ENCODE data around the gene ZMYND8.

The ZMYND8 gene

DNA sequence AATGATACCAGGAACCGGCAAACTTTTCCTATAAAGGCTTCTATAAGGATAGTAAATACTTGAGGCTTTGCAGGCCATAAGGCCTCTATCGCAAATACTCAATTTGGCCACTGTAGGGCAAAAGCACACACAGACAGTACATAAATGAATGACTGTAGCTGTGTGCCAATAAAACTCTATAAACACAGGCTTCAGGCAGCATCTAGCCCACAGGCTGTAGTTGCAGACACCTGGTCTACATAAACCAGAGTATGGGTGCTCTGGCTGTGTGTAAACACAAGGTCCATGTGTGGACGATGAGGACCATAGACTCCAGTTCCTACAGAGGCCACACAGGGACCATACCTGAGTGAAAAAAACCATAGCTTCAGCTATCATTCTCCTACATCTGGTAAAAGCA, 52.2 kb downstream of the ZMYND8 start:
- 0 out of 2 replicates have a peak, but pooled peaks cover 3% of the 10 kb centered on the region for H4K20me1 ChIP-seq (ENCODE audit: insufficient read depth, low read length)

DNA sequence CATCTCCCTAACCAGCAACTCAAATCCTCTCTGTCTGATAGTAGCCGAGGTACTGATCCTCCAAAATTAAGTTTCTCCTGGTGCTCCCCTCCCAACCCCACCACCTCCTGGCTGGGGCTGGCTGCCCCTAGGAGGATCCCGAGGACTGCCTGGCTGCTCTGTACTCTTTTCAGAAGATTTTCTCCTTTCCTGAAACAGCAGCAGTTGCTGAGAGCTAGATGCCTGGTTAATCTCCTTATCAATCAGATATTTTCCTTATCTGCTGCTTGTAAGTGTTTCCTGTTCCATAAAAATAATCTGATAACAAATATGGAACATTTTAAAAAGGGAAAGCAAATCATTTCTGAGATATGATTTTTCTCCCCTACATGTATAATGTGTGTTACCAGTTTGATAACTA, 52.8 kb downstream of the ZMYND8 start:
- H3K9me2 ChIP-seq (ENCODE audit: low read depth, low read length), result no peaks in the 10 kb centered on the region
- no peaks in the 10 kb centered on the region for H3F3A ChIP-seq (ENCODE audit: insufficient read depth, low read length)
- no peaks in the 10 kb centered on the region for H3K9me3 ChIP-seq (ENCODE audit: low read length)
- no peak overlapping the region for H3K4me2 ChIP-seq (ENCODE audit: low read length)
- no peak overlapping the region for H3K4me3 ChIP-seq (ENCODE audit: low read depth, low read length, poor library complexity, severe bottlenecking)
- no peaks in the 10 kb centered on the region for H3K27me3 ChIP-seq (ENCODE audit: insufficient read depth, low read length)
- TF ChIP-seq, protein P1, sequence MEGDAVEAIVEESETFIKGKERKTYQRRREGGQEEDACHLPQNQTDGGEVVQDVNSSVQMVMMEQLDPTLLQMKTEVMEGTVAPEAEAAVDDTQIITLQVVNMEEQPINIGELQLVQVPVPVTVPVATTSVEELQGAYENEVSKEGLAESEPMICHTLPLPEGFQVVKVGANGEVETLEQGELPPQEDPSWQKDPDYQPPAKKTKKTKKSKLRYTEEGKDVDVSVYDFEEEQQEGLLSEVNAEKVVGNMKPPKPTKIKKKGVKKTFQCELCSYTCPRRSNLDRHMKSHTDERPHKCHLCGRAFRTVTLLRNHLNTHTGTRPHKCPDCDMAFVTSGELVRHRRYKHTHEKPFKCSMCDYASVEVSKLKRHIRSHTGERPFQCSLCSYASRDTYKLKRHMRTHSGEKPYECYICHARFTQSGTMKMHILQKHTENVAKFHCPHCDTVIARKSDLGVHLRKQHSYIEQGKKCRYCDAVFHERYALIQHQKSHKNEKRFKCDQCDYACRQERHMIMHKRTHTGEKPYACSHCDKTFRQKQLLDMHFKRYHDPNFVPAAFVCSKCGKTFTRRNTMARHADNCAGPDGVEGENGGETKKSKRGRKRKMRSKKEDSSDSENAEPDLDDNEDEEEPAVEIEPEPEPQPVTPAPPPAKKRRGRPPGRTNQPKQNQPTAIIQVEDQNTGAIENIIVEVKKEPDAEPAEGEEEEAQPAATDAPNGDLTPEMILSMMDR (IDR thresholded peaks at IDR 0.05; ENCODE audit: low read length), result no peak
- no peak for TF ChIP-seq EZH2 (IDR thresholded peaks at IDR 0.05; ENCODE audit: borderline replicate concordance, low read length)
- no peaks in the 10 kb centered on the region for H3K4me1 ChIP-seq (ENCODE audit: insufficient read depth, low read length, severe bottlenecking)
- no peak overlapping the region for H3K27ac ChIP-seq (ENCODE audit: low read depth, low read length, poor library complexity, severe bottlenecking)
- H3K79me2 ChIP-seq (ENCODE audit: insufficient read depth, low read length), result peaks cover 14% of the 10 kb centered on the region
- no peak overlapping the region for H2AFZ ChIP-seq (ENCODE audit: low read length)
- H3K36me3 ChIP-seq (ENCODE audit: insufficient read depth, low read length), result peaks cover 97% of the 10 kb centered on the region
- H4K20me1 ChIP-seq (ENCODE audit: insufficient read depth, low read length), result 0 out of 2 replicates have a peak, but pooled peaks cover 3% of the 10 kb centered on the region
- no peak overlapping the region for H3K9ac ChIP-seq (ENCODE audit: low read length)

More for the DNA sequence above, 52.2 kb downstream of the ZMYND8 start:
- no peak overlapping the region for H3K4me2 ChIP-seq (ENCODE audit: low read length)
- no peaks in the 10 kb centered on the region for H3K9me3 ChIP-seq (ENCODE audit: low read length)
- H3K9ac ChIP-seq (ENCODE audit: low read length), result no peak overlapping the region
- no peaks in the 10 kb centered on the region for H3K4me1 ChIP-seq (ENCODE audit: insufficient read depth, low read length, severe bottlenecking)
- H3K36me3 ChIP-seq (ENCODE audit: insufficient read depth, low read length), result peaks cover 97% of the 10 kb centered on the region
- no peaks in the 10 kb centered on the region for H3K27me3 ChIP-seq (ENCODE audit: insufficient read depth, low read length)
- H3K9me2 ChIP-seq (ENCODE audit: low read depth, low read length), result no peaks in the 10 kb centered on the region
- TF ChIP-seq, protein P1 (IDR thresholded peaks at IDR 0.05; ENCODE audit: low read length), result no peak
- no peak for TF ChIP-seq EZH2 (IDR thresholded peaks at IDR 0.05; ENCODE audit: borderline replicate concordance, low read length)
- peaks cover 14% of the 10 kb centered on the region for H3K79me2 ChIP-seq (ENCODE audit: insufficient read depth, low read length)
- H3K4me3 ChIP-seq (ENCODE audit: low read depth, low read length, poor library complexity, severe bottlenecking), result no peak overlapping the region
- H3F3A ChIP-seq (ENCODE audit: insufficient read depth, low read length), result no peaks in the 10 kb centered on the region
- H2AFZ ChIP-seq (ENCODE audit: low read length), result no peak overlapping the region
- no peak overlapping the region for H3K27ac ChIP-seq (ENCODE audit: low read depth, low read length, poor library complexity, severe bottlenecking)

DNA sequence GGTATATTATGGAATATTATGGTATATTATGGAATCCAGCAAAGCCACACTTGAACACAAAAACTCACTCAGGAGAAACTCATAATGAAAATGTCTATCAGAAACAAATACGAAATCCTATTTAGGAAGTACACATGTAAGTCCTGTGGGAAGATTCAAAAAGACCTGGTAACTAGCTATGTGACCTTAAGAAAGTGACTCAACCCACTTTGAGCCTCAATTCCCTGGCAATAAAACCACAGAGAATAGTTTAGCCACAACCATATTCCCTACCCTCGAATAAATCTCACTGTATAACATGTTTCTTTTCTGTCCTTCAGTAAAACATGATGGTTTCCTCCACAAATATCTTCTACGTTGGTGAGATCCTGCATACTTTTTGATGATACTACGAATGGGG, 56.4 kb downstream of the ZMYND8 start:
- no peaks in the 10 kb centered on the region for H3K4me1 ChIP-seq (ENCODE audit: insufficient read depth, low read length, severe bottlenecking)
- H3K79me2 ChIP-seq (ENCODE audit: insufficient read depth, low read length), result peaks cover 7% of the 10 kb centered on the region; the same call in 1 of the 2 replicates
- H3K9ac ChIP-seq (ENCODE audit: low read length), result no peak overlapping the region
- H3K4me3 ChIP-seq (ENCODE audit: low read depth, low read length, poor library complexity, severe bottlenecking), result no peak overlapping the region
- TF ChIP-seq, protein P1 (IDR thresholded peaks at IDR 0.05; ENCODE audit: low read length), result no peak
- TF ChIP-seq EZH2 (IDR thresholded peaks at IDR 0.05; ENCODE audit: borderline replicate concordance, low read length), result no peak
- H3F3A ChIP-seq (ENCODE audit: insufficient read depth, low read length), result no peaks in the 10 kb centered on the region
- no peaks in the 10 kb centered on the region for H3K9me2 ChIP-seq (ENCODE audit: low read depth, low read length)
- peaks cover 98% of the 10 kb centered on the region for H3K36me3 ChIP-seq (ENCODE audit: insufficient read depth, low read length)
- H4K20me1 ChIP-seq (ENCODE audit: insufficient read depth, low read length), result no peaks in the 10 kb centered on the region
- no peak overlapping the region for H3K4me2 ChIP-seq (ENCODE audit: low read length)
- no peaks in the 10 kb centered on the region for H3K27me3 ChIP-seq (ENCODE audit: insufficient read depth, low read length)
- H3K9me3 ChIP-seq (ENCODE audit: low read length), result no peaks in the 10 kb centered on the region
- H3K27ac ChIP-seq (ENCODE audit: low read depth, low read length, poor library complexity, severe bottlenecking), result no peak overlapping the region
- H2AFZ ChIP-seq (ENCODE audit: low read length), result no peak overlapping the region

Measured in OCI-LY1 (cell line).